ENCODE measurements around the gene CD3D. TPM values are rescaled to one million over a fixed set of nuclear protein-coding genes. Genes with fewer than 3 reads are reported as not detected.
A peak's percentile ranks its signal among the peaks of the same experiment; 100 is the strongest.

The CD3D gene
- total RNA-seq, 1 experiment from 2014 or later = not detected

- H3K36me3 ChIP-seq (ENCODE audit: low read depth, low read length) = peaks cover 61% of the 10 kb centered on the region
- peak; percentile 71 for ATAC-seq
Measured at GRCh38 chr11:118380571-118380970, 38.1 kb upstream of the CD3D start.

GRCh38 chr11:118379497-118379896, 37.0 kb upstream of the CD3D start:
- intact Hi-C loops (cut with micrococcal nuclease) = no loop called here
- H3K4me1 ChIP-seq (ENCODE audit: insufficient read depth, low read length) = no peaks in the 10 kb centered on the region
- no peaks in the 10 kb centered on the region for H4K20me1 ChIP-seq (ENCODE audit: low read length)
- no peak overlapping the region for H3K4me2 ChIP-seq (ENCODE audit: low read length)
- no peak overlapping the region for H2AFZ ChIP-seq (ENCODE audit: low read length)
- H3K27me3 ChIP-seq (ENCODE audit: low read length) = no peaks in the 10 kb centered on the region
- no peak overlapping the region for H3K27ac ChIP-seq (ENCODE audit: low read length)
- no peaks in the 10 kb centered on the region for H3K9me3 ChIP-seq (ENCODE audit: low read length)
- no peaks in the 10 kb centered on the region for H3K9me2 ChIP-seq (replicated peaks; ENCODE audit: low read length)
- H3K9ac ChIP-seq (ENCODE audit: low read length) = no peak overlapping the region
- no peak for DNase-seq
- H3F3A ChIP-seq (ENCODE audit: low read length, unreplicated experiment) = no peaks in the 10 kb centered on the region
- no peak for ATAC-seq
- ChIA-PET POLR2A (ENCODE audit: unreplicated experiment) (interaction anchor here (0.5 kb wide), 1 partner anchor 101 kb away, joined by 3 read pairs; no protein-coding TSS in a partner anchor), CTCF (interaction anchor here (0.6 kb wide), 1 partner anchor 23 kb away, joined by 3 read pairs; no protein-coding TSS in a partner anchor)
- no TSS peak for BruUV-seq (replicated peaks)
- no peak overlapping the region for H3K4me3 ChIP-seq (ENCODE audit: low read length)
- peaks cover 56% of the 10 kb centered on the region for H3K36me3 ChIP-seq (ENCODE audit: low read depth, low read length)
- no peaks in the 10 kb centered on the region for H3K79me2 ChIP-seq (ENCODE audit: low read length)
- TF ChIP-seq CTCF (conservative IDR thresholded peaks at IDR 0.05; ENCODE audit: low read depth, low read length) (no peak), EZH2phosphoT487 (IDR thresholded peaks at IDR 0.05; ENCODE audit: borderline replicate concordance, low read length) (no peak), EZH2 (IDR thresholded peaks at IDR 0.05; ENCODE audit: low read length, unreplicated experiment) (no peak)

More at GRCh38 chr11:118380571-118380970, 38.1 kb upstream of the CD3D start:
- ChIA-PET POLR2A (ENCODE audit: unreplicated experiment) (no interaction called here), CTCF (no interaction called here)
- Histone ChIP-seq H3K4me3 (ENCODE audit: low read length) (no peak overlapping the region), H3K4me2 (ENCODE audit: low read length) (no peak overlapping the region), H3K4me1 (ENCODE audit: insufficient read depth, low read length) (no peaks in the 10 kb centered on the region), H3K9ac (ENCODE audit: low read length) (no peak overlapping the region), H3K9me2 (replicated peaks; ENCODE audit: low read length) (no peaks in the 10 kb centered on the region), H3K27me3 (ENCODE audit: low read length) (no peaks in the 10 kb centered on the region), H4K20me1 (ENCODE audit: low read length) (no peaks in the 10 kb centered on the region), H3K9me3 (ENCODE audit: low read length) (no peaks in the 10 kb centered on the region), H3K79me2 (ENCODE audit: low read length) (no peaks in the 10 kb centered on the region), H2AFZ (ENCODE audit: low read length) (no peak overlapping the region), H3K27ac (ENCODE audit: low read length) (no peak overlapping the region), H3F3A (ENCODE audit: low read length, unreplicated experiment) (no peaks in the 10 kb centered on the region)
- DNase-seq = no peak
- BruUV-seq (replicated peaks) = no TSS peak
- TF ChIP-seq EZH2phosphoT487 (IDR thresholded peaks at IDR 0.05; ENCODE audit: borderline replicate concordance, low read length) = no peak
- TF ChIP-seq CTCF (conservative IDR thresholded peaks at IDR 0.05; ENCODE audit: low read depth, low read length) = no peak
- no peak for TF ChIP-seq EZH2 (IDR thresholded peaks at IDR 0.05; ENCODE audit: low read length, unreplicated experiment)
- intact Hi-C loops (cut with micrococcal nuclease) = no loop called here

- H3K9ac ChIP-seq (ENCODE audit: low read length) = no peak overlapping the region
- no peaks in the 10 kb centered on the region for H3K4me1 ChIP-seq (ENCODE audit: insufficient read depth, low read length)
- H3K9me3 ChIP-seq (ENCODE audit: low read length) = no peaks in the 10 kb centered on the region
- ATAC-seq (no peak), DNase-seq (no peak)
- CTCF ChIA-PET = no interaction called here
- H3K27me3 ChIP-seq (ENCODE audit: low read length) = no peaks in the 10 kb centered on the region
- no peaks in the 10 kb centered on the region for H3K9me2 ChIP-seq (replicated peaks; ENCODE audit: low read length)
- TF ChIP-seq CTCF (conservative IDR thresholded peaks at IDR 0.05; ENCODE audit: low read depth, low read length) (no peak), EZH2 (IDR thresholded peaks at IDR 0.05; ENCODE audit: low read length, unreplicated experiment) (no peak), EZH2phosphoT487 (IDR thresholded peaks at IDR 0.05; ENCODE audit: borderline replicate concordance, low read length) (no peak)
- no peak overlapping the region for H2AFZ ChIP-seq (ENCODE audit: low read length)
- H3F3A ChIP-seq (ENCODE audit: low read length, unreplicated experiment) = no peaks in the 10 kb centered on the region
- H3K27ac ChIP-seq (ENCODE audit: low read length) = no peak overlapping the region
- H4K20me1 ChIP-seq (ENCODE audit: low read length) = no peaks in the 10 kb centered on the region
- H3K79me2 ChIP-seq (ENCODE audit: low read length) = no peaks in the 10 kb centered on the region
- intact Hi-C loops (cut with micrococcal nuclease) = no loop called here
- BruUV-seq (replicated peaks) = no TSS peak
- no peak overlapping the region for H3K4me3 ChIP-seq (ENCODE audit: low read length)
- H3K36me3 ChIP-seq (ENCODE audit: low read depth, low read length) = peaks cover 57% of the 10 kb centered on the region
- no peak overlapping the region for H3K4me2 ChIP-seq (ENCODE audit: low read length)
- POLR2A ChIA-PET (ENCODE audit: unreplicated experiment) = no interaction called here
Measured at GRCh38 chr11:118375978-118376377, 33.5 kb upstream of the CD3D start.

All from PC-3 (cell line).